HL-60/S4 treated with phorbol 12-myristate 13-acetate at 8.2 ng/mL for 4 days and 3 days (cell line): ENCODE data around the gene PPP1R18.
"Not testable (repeated sequence)": the region's sequence is repeated elsewhere in the genome, so short reads cannot be mapped to it uniquely, and the experiment has no call there.

Experiments used
- in situ Hi-C: fragments of 300-500 bp; cut with MboI; formaldehyde crosslinking; loops from 2 replicates; pipeline ENCODE4 v1.15.0; 2022; ENCODE audit warnings: low sequenced_read_pairs

PPP1R18 gene

GRCh38 chr6:30686009-30686907 lies at the start of gene PPP1R18:
Gene PPP1R18, minus strand, starts transcription at chr6:30686645. Its CDS starts 627 bp downstream, at chr6:30686018.
- in situ Hi-C loops, result no loop called here

DNA sequence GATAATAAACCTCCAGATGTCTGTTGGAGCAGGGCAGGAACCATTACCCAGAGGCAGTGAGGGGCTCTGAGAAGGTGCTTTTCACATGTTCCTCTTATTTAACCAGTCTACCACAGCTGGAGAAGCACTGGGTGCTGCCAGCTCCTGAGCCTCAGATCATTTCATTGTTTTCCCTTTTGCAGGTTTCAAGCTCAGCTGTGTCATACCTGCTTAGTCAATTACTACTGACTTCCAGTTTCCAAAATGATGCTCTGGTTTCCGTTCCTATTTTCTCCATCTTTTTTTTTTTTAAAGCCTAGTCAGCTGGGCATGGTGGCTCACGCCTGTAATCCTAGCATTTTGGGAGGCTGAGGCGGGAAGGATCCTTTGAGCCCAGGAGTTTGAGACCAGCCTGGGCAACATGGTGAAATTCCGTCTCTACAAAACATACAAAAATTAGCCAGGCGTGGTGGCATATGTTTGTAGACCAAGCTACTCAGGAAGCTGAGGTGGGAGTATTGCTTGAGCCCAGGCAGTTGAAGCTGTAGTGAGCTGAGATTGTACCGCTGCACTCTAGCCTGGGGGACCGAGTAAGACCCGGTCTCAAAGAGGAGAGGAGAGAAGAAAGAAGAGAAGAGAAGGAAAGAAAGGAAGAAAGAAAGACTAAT lies 49.3 kb upstream of the PPP1R18 start:
- in situ Hi-C loops, result loop anchor here (10.0 kb wide), 1 partner anchor 139 kb away; no protein-coding TSS in a partner anchor

DNA sequence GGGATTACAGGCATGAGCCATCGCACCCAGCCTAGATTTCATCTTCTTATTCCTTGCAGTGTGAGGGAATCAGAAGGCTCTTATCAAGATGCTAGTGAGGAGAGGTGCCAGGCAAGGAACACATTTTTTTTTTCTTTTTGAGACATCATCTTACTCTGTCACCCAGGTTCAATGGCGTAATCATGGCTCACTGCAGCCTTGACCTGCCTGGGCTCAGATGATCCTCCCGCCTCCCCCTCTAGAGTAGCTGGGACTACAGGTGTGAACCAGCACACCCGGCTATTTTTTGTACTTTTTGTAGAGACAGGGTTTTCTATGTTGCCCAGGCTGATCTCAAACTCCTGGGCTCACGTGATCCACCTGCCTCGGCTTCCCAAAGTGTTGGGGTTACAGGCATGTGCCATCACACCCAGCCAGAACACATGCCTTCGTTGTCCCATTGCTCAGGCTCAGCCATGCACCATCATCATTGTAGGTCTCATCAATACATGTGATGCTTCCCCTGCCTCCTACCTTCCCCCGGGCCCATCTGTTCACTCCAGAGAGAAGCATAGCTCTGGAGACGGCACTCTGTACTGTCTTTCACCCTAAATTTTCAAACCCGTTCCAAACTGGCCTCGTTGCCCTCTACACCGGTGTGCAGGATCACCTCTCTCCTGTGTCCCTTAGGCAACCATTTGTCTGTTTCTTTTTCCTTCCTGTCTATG lies 45.9 kb upstream of the PPP1R18 start:
- in situ Hi-C loops, result loop anchor here (10.0 kb wide), 1 partner anchor 142 kb away; no protein-coding TSS in a partner anchor

GRCh38 chr6:30730601-30731435 lies 44.4 kb upstream of the PPP1R18 start:
- in situ Hi-C loops, result loop anchor here (10.0 kb wide), 1 partner anchor 144 kb away; no protein-coding TSS in a partner anchor

- in situ Hi-C loops, result no loop called here
Measured at GRCh38 chr6:30727920-30728553, 41.6 kb upstream of the PPP1R18 start.

- in situ Hi-C loops, result no loop called here
Measured at GRCh38 chr6:30726506-30727413, 40.3 kb upstream of the PPP1R18 start.

DNA sequence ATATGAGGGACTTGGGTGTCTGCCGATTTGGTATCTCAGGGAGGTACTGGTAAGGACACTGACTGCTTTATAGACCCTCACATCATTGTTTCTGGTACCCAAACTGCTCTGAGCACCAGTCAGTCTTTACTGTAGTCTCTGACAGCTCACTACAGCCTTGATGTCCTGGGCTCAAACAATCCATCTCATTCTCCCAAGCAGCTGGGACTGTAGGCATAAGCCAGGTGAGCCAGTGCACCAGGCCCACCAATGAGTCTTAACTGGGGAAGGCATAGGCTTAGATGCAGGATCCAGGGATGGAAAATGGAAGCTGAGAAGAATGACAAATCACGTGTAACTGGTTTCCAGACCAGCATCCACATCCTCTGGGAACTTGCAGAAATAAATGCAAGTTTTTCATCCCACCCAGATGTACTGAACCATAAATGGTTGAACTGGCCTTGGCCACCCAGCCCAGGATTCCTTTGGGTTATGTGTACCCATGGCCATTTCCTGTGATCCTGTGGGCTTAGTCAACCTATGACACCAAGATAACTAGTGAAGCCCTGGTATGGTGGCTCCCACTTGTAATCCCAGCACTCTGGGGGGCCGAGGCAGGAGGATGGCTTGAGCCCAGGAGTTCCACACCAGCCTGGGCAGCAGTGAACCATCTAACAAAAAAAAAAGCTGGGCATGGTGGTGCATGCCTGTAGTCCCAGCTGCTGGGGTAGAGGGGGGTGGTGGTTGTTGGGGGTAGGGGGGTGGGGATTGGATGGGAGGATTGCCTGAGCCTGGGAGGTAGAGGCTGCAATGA lies 39.5 kb upstream of the PPP1R18 start:
- in situ Hi-C loops, result no loop called here

GRCh38 chr6:30724906-30725667 lies 38.6 kb upstream of the PPP1R18 start:
- in situ Hi-C loops, result no loop called here

DNA sequence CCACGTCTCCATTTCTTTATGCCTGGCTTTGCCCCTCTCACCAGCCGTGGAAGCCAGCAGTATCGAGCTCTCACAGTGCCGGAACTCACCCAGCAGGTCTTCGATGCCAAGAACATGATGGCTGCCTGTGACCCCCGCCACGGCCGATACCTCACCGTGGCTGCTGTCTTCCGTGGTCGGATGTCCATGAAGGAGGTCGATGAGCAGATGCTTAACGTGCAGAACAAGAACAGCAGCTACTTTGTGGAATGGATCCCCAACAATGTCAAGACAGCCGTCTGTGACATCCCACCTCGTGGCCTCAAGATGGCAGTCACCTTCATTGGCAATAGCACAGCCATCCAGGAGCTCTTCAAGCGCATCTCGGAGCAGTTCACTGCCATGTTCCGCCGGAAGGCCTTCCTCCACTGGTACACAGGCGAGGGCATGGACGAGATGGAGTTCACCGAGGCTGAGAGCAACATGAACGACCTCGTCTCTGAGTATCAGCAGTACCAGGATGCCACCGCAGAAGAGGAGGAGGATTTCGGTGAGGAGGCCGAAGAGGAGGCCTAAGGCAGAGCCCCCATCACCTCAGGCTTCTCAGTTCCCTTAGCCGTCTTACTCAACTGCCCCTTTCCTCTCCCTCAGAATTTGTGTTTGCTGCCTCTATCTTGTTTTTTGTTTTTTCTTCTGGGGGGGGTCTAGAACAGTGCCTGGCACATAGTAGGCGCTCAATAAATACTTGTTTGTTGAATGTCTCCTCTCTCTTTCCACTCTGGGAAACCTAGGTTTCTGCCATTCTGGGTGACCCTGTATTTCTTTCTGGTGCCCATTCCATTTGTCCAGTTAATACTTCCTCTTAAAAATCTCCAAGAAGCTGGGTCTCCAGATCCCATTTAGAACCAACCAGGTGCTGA lies 37.6 kb upstream of the PPP1R18 start:
- in situ Hi-C loops, result not testable (repeated sequence)

DNA sequence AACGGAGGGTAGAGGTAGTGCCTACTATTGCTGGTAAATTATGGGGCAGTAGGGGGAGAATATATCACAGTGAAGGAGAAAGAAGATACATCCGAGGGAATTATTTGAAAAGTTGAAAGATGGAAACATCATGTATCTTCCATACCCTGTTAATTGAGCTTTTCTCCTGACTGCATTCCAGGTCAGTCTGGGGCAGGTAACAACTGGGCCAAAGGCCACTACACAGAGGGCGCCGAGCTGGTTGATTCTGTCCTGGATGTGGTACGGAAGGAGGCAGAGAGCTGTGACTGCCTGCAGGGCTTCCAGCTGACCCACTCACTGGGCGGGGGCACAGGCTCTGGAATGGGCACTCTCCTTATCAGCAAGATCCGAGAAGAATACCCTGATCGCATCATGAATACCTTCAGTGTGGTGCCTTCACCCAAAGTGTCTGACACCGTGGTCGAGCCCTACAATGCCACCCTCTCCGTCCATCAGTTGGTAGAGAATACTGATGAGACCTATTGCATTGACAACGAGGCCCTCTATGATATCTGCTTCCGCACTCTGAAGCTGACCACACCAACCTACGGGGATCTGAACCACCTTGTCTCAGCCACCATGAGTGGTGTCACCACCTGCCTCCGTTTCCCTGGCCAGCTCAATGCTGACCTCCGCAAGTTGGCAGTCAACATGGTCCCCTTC lies 36.9 kb upstream of the PPP1R18 start:
- in situ Hi-C loops, result not testable (repeated sequence)

GRCh38 chr6:30722280-30723112 lies 36.1 kb upstream of the PPP1R18 start:
- in situ Hi-C loops, result no loop called here

DNA sequence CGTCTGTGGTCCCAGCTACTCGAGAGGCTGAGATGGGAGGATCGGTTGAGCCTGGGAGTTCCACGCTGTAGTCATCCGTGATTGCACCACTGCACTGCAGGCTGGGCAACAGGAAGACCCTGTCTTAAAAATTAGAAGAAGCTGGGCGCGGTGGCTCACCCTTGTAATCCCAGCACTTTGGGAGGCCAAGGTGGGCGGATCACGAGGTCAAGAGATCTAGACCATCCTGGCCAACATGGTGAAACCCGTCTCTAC lies 35.5 kb upstream of the PPP1R18 start:
- in situ Hi-C loops, result not testable (repeated sequence)

- in situ Hi-C loops, result no loop called here
Measured at GRCh38 chr6:30721198-30722024, 35.0 kb upstream of the PPP1R18 start.

DNA sequence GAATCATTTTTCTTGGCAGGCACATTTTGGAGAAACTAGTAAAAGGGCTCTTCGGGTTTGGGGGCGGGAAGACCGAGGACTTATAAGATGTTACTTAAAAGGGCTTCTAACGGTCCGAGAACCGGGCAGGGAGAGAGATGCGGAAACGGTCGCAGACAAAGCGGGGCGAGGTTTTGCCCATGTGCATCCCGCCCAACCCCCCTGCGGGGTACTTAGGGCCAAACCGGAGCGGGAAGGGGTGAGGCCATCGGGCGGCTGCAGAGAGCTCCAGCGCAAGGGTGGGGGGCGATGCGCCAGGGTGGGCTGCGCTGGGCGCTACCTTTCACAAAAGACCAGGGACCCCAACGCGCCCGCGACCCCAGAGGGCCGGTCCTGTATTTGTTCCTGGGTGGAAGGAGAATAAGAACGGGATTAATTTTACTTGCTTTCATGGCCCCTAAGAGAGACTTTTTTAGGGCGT lies 34.3 kb upstream of the PPP1R18 start:
- in situ Hi-C loops, result no loop called here
